A673 (cell line): ENCODE results near the gene BNC1.

Experiments used
- EZH2 ChIP-seq: fragments of 200-600 bp; sonication (generic); IDR thresholded peaks from 2 replicates; pipeline ENCODE4 v1.6.1; 2017; ENCODE audit warnings: borderline replicate concordance, low read depth, mild to moderate bottlenecking, mixed read lengths, antibody characterized with exemption, low read length; ENCODE audit not compliant: poor library complexity, severe bottlenecking
- TF ChIP-seq, protein P1 (sequence below): fragments of 300-800, 200-600 bp; sonication (generic); conservative IDR thresholded peaks from 2 replicates; pipeline ENCODE4 v1.5.1; 2017; ENCODE audit warnings: low read depth, mild to moderate bottlenecking, antibody characterized with exemption, low read length, moderate library complexity, mixed read lengths

DNA sequence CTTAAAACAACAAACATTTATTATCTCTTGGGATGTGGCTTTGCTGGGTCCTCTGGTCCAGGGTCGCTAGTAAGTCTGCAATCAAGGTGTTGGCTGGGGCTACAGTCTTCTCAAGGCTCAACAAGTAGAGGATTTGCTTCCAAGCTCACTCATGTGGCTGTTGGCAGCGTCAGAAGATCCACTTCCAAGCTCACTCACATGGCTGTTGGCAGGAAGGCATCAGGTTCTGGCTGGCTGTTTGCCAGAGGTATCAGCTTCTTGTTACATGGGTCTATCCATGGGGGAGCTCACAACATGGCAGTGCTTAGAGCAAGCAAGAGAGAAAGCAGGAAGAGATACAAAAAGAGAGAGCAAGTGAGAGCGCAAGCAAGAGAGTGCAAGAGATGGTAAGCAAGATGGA, 15.0 kb upstream of the BNC1 start:
- TF ChIP-seq, protein P1, sequence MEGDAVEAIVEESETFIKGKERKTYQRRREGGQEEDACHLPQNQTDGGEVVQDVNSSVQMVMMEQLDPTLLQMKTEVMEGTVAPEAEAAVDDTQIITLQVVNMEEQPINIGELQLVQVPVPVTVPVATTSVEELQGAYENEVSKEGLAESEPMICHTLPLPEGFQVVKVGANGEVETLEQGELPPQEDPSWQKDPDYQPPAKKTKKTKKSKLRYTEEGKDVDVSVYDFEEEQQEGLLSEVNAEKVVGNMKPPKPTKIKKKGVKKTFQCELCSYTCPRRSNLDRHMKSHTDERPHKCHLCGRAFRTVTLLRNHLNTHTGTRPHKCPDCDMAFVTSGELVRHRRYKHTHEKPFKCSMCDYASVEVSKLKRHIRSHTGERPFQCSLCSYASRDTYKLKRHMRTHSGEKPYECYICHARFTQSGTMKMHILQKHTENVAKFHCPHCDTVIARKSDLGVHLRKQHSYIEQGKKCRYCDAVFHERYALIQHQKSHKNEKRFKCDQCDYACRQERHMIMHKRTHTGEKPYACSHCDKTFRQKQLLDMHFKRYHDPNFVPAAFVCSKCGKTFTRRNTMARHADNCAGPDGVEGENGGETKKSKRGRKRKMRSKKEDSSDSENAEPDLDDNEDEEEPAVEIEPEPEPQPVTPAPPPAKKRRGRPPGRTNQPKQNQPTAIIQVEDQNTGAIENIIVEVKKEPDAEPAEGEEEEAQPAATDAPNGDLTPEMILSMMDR, result no peak
- TF ChIP-seq EZH2, result no peak
